Measurements from ENCODE around the gene ST6GAL1. TPM values are rescaled to one million over a fixed set of nuclear protein-coding genes. Genes with fewer than 3 reads are reported as not detected.

Gene ST6GAL1
- total and polyA plus RNA-seq, 2 experiments from 2014 or later: 17.6 to 65.1 TPM

DNA sequence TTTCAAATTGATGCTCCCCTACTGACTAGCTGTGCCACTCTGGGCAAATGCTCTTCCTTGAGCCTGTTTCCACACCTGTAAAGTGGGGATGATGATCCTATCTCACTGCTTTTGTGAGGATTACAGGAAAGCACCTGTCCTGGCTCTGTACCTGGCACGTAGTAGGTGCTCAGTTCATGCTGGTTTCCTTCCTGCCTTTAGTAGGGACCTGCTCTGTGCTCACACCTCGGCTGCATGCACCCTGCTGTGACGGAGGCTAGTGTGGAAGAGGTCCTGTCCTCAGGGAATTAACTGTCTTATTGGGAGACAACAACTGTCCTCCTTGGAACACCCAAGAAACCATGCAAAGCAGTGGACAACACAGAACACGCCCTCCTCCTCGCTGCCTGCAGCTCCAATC, 147.2 kb downstream of the ST6GAL1 start (continued):
- TF ChIP-seq ZNF331 (CRISPR knock-in tag; IDR thresholded peaks at IDR 0.05; ENCODE audit: low read depth) (no peak), CREB1 (CRISPR knock-in tag; IDR thresholded peaks at IDR 0.05; ENCODE audit: low read depth) (no peak), STAT1 (IDR thresholded peaks at IDR 0.05; ENCODE audit: unreplicated experiment) (no peak), NANOG (IDR thresholded peaks at IDR 0.05; ENCODE audit: borderline replicate concordance) (no peak), POLR2AphosphoS5 (IDR thresholded peaks at IDR 0.05; ENCODE audit: low read depth) (no peak)
- TF ChIP-seq, protein P1, sequence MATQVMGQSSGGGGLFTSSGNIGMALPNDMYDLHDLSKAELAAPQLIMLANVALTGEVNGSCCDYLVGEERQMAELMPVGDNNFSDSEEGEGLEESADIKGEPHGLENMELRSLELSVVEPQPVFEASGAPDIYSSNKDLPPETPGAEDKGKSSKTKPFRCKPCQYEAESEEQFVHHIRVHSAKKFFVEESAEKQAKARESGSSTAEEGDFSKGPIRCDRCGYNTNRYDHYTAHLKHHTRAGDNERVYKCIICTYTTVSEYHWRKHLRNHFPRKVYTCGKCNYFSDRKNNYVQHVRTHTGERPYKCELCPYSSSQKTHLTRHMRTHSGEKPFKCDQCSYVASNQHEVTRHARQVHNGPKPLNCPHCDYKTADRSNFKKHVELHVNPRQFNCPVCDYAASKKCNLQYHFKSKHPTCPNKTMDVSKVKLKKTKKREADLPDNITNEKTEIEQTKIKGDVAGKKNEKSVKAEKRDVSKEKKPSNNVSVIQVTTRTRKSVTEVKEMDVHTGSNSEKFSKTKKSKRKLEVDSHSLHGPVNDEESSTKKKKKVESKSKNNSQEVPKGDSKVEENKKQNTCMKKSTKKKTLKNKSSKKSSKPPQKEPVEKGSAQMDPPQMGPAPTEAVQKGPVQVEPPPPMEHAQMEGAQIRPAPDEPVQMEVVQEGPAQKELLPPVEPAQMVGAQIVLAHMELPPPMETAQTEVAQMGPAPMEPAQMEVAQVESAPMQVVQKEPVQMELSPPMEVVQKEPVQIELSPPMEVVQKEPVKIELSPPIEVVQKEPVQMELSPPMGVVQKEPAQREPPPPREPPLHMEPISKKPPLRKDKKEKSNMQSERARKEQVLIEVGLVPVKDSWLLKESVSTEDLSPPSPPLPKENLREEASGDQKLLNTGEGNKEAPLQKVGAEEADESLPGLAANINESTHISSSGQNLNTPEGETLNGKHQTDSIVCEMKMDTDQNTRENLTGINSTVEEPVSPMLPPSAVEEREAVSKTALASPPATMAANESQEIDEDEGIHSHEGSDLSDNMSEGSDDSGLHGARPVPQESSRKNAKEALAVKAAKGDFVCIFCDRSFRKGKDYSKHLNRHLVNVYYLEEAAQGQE (IDR thresholded peaks at IDR 0.05; ENCODE audit: unreplicated experiment): no peak

DNA sequence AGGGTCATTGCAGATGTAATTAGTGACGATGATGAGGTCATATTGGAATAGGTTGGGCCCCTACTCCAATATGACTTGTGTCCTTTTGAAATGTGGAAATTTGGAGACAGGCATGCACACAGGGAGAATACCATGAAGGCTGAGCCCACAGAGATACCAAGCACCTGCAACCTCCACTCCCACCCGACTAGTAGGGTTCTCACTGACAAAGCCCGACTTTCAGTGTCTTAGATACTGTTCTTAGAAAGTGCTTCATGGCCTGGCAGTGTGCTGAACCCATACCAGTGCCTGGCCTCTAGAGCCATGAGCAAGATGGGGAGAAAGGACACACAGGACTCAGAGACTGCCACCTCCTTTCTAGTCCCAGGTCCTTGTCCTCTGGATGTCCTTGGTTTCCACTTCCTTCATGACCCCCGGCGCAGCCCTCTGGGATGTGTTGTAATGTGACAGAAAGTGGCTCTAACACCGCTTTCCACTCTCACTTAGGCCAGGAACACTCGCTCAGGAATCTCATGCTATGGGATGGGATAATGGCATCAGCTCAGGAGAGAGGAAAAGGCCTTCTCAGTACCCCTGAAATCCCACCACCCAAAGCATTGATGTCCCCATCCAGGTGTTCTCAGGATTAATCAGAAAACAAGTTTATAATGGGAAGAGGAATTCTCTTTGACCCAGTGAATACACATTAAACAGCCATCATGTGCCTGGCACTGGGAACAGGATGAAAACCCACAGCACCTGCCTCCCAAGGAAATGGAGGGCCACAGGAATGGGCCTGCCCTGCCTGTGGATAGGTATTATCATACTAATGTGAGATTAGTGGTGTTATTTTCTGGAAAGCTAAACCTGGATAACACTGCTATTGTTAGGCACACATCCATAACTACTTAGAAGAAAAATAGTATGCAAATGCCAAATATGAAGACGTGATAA, 149.0 kb downstream of the ST6GAL1 start:
- H3K27ac Mint-ChIP-seq: peak overlapping the region; percentile 82
- H3K4me1 Mint-ChIP-seq: peaks cover 21% of the 10 kb centered on the region
- peak; percentile 50 for ATAC-seq

More for the DNA sequence above, 149.0 kb downstream of the ST6GAL1 start:
- Mint-ChIP-seq H3K4me3 (no peak overlapping the region), H3K36me3 (ENCODE audit: low read depth) (peaks cover 37% of the 10 kb centered on the region), H3K27me3 (ENCODE audit: insufficient read depth, low read depth, poor library complexity) (peaks cover 15% of the 10 kb centered on the region), H3K9me3 (no peaks in the 10 kb centered on the region; the same call in 2 of the 3 replicates)
- H3F3A ChIP-seq (replicated peaks; ENCODE audit: low read depth): no peaks in the 10 kb centered on the region
- H2AFZ ChIP-seq: no peak overlapping the region
- no peaks in the 10 kb centered on the region for H3K9me2 ChIP-seq (ENCODE audit: insufficient read depth)
- H3K4me3 ChIP-seq: no peak overlapping the region
- TF ChIP-seq POLR2AphosphoS5 (IDR thresholded peaks at IDR 0.05; ENCODE audit: low read depth): no peak
- TF ChIP-seq ZNF114 (CRISPR knock-in tag; IDR thresholded peaks at IDR 0.05): no peak
- TF ChIP-seq, protein P2, sequence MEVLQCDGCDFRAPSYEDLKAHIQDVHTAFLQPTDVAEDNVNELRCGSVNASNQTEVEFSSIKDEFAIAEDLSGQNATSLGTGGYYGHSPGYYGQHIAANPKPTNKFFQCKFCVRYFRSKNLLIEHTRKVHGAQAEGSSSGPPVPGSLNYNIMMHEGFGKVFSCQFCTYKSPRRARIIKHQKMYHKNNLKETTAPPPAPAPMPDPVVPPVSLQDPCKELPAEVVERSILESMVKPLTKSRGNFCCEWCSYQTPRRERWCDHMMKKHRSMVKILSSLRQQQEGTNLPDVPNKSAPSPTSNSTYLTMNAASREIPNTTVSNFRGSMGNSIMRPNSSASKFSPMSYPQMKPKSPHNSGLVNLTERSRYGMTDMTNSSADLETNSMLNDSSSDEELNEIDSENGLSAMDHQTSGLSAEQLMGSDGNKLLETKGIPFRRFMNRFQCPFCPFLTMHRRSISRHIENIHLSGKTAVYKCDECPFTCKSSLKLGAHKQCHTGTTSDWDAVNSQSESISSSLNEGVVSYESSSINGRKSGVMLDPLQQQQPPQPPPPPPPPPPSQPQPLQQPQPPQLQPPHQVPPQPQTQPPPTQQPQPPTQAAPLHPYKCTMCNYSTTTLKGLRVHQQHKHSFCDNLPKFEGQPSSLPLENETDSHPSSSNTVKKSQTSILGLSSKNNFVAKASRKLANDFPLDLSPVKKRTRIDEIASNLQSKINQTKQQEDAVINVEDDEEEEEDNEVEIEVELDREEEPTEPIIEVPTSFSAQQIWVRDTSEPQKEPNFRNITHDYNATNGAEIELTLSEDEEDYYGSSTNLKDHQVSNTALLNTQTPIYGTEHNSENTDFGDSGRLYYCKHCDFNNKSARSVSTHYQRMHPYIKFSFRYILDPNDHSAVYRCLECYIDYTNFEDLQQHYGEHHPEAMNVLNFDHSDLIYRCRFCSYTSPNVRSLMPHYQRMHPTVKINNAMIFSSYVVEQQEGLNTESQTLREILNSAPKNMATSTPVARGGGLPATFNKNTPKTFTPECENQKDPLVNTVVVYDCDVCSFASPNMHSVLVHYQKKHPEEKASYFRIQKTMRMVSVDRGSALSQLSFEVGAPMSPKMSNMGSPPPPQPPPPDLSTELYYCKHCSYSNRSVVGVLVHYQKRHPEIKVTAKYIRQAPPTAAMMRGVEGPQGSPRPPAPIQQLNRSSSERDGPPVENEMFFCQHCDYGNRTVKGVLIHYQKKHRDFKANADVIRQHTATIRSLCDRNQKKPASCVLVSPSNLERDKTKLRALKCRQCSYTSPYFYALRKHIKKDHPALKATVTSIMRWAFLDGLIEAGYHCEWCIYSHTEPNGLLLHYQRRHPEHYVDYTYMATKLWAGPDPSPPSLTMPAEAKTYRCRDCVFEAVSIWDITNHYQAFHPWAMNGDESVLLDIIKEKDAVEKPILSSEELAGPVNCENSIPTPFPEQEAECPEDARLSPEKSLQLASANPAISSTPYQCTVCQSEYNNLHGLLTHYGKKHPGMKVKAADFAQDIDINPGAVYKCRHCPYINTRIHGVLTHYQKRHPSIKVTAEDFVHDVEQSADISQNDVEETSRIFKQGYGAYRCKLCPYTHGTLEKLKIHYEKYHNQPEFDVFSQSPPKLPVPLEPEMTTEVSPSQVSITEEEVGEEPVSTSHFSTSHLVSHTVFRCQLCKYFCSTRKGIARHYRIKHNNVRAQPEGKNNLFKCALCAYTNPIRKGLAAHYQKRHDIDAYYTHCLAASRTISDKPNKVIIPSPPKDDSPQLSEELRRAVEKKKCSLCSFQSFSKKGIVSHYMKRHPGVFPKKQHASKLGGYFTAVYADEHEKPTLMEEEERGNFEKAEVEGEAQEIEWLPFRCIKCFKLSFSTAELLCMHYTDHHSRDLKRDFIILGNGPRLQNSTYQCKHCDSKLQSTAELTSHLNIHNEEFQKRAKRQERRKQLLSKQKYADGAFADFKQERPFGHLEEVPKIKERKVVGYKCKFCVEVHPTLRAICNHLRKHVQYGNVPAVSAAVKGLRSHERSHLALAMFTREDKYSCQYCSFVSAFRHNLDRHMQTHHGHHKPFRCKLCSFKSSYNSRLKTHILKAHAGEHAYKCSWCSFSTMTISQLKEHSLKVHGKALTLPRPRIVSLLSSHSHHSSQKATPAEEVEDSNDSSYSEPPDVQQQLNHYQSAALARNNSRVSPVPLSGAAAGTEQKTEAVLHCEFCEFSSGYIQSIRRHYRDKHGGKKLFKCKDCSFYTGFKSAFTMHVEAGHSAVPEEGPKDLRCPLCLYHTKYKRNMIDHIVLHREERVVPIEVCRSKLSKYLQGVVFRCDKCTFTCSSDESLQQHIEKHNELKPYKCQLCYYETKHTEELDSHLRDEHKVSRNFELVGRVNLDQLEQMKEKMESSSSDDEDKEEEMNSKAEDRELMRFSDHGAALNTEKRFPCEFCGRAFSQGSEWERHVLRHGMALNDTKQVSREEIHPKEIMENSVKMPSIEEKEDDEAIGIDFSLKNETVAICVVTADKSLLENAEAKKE (CRISPR knock-in tag; IDR thresholded peaks at IDR 0.05): no peak
- TF ChIP-seq STAT1 (IDR thresholded peaks at IDR 0.05; ENCODE audit: unreplicated experiment): no peak
- TF ChIP-seq, protein P1 (IDR thresholded peaks at IDR 0.05; ENCODE audit: unreplicated experiment): no peak
- TF ChIP-seq CREB1 (CRISPR knock-in tag; IDR thresholded peaks at IDR 0.05; ENCODE audit: low read depth): no peak
- no peak for TF ChIP-seq NANOG (IDR thresholded peaks at IDR 0.05; ENCODE audit: borderline replicate concordance)
- H3K4me1 ChIP-seq (ENCODE audit: insufficient read depth): peaks cover 18% of the 10 kb centered on the region
- DNase-seq (ENCODE audit: low spot score): no peak
- H3K79me2 ChIP-seq (replicated peaks; ENCODE audit: insufficient read depth): no peaks in the 10 kb centered on the region
- peak overlapping the region; percentile 30; the same call in 1 of the 2 replicates for H3K27ac ChIP-seq (ENCODE audit: low read depth)
- no peaks in the 10 kb centered on the region for H3K27me3 ChIP-seq (ENCODE audit: insufficient read depth)
- peak overlapping the region; percentile 42; the same call in 1 of the 2 replicates for H3K4me2 ChIP-seq
- H4K20me1 ChIP-seq (replicated peaks; ENCODE audit: insufficient read depth): no peaks in the 10 kb centered on the region
- H3K36me3 ChIP-seq (ENCODE audit: insufficient read depth): peaks cover 10% of the 10 kb centered on the region; the same call in 1 of the 2 replicates
